ENCODE results near the gene CD6.

Gene CD6, protein sequence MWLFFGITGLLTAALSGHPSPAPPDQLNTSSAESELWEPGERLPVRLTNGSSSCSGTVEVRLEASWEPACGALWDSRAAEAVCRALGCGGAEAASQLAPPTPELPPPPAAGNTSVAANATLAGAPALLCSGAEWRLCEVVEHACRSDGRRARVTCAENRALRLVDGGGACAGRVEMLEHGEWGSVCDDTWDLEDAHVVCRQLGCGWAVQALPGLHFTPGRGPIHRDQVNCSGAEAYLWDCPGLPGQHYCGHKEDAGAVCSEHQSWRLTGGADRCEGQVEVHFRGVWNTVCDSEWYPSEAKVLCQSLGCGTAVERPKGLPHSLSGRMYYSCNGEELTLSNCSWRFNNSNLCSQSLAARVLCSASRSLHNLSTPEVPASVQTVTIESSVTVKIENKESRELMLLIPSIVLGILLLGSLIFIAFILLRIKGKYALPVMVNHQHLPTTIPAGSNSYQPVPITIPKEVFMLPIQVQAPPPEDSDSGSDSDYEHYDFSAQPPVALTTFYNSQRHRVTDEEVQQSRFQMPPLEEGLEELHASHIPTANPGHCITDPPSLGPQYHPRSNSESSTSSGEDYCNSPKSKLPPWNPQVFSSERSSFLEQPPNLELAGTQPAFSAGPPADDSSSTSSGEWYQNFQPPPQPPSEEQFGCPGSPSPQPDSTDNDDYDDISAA

GRCh38 chr11:60971520-60971919, at the start of gene CD6:
CD6 (plus strand) TSS chr11:60971680; CDS start chr11:60971866, 186 bp downstream.
- no peak for DNase-seq

GRCh38 chr11:60921777-60922335, 49.6 kb upstream of the CD6 start:
- no peak for DNase-seq

DNA sequence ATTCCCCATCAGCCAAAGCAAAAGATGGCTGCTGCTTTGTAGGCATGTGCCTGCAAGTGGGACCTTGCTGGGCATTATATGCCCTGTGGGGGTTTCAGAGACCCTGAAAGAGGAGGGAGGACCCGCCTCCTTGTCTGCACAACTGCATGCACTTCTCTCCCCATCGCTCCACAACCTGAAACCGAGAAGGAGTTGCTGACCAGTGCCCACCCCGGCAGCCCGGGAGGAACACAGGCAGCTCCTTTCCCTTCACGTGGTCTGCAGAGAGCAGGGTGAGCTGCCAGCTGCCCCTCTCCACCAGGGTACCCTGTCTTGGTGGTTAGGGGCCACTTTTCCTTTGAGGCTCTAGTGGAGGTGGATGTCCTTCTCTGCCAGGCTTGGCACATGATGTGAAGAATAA, 48.6 kb upstream of the CD6 start:
- DNase-seq = no peak

DNA sequence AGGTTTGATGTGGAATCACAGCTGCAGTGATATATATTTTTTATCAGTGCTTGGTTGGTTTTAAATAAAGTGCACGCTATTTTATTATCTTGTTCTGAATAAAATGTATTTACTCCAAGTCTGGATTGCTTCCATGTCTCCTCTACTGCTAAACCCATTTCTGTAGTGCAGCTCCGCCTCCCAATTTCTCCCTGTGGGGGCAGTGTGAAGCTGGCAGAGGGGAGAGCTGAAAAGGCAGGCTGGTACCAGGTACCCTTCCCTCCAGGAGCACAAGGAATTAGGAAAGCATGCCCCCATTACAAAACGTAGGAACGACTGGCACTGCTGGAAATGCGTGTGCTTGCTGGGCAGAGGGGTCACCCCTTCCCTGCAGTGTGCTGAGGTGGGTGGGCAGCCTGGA, 48.2 kb upstream of the CD6 start:
- no peak for DNase-seq

DNA sequence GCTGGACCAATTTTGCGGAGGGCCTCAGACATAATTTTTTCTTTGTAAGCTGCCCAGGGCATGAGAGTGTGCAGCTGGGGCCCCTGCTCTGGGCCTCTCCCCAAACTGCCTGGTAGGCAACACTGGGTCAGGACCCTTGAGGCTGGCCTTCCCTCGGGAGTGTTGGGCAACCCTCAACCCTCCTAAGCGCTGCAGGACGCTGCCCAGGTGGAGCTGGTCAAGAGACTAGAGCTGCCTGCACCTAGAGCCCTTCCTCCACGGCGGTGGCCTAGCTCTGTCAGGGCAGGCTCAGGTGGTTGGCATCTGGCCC, 47.7 kb upstream of the CD6 start:
- no peak for DNase-seq

DNA sequence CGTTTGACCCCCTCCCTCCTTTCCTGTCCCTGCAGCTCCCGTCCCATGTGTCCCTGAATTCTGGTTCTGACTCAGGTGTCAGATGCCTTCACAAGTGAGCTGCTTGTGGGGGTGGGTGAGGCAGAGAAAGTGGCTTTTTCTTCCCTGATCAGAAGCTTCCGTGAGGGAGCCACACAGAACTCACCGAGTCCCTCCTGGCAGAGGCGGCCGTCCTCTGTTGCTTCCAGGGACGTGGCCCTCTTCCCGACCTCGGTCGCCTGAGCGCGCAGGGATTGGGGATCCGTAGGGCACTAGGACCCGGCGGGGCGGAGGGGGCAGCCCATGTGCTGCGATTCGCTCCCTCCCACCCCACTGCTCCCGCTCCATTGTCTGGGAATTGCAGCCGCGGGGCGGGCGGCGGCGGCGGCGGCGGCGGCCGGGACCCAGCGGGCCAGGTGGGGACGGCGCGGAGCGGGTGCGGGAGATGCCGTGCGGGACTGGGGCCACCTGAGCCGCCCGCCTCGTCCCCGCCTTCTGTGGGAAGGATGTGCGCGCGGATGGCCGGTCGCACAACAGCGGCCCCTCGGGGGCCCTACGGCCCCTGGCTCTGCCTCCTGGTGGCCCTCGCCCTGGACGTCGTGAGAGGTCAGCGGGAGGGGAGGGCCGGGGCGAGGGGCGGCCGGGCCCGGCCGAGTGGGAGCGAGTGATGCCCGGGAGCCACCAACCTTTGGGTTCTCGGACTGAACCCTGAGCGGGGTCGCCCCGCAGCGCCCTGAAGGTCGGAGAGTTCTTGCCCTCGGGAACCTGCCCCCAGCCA, 47.2 kb upstream of the CD6 start, which contains the start of gene TMEM132A:
TSS of gene TMEM132A (plus strand) at position 351 of the 796 bp plus-strand sequence. CDS start at position 525, 174 bp downstream.
- DNase-seq = peak; percentile 82

GRCh38 chr11:60924906-60925853, 46.3 kb upstream of the CD6 start:
- peak; percentile 61 for DNase-seq

GRCh38 chr11:60925868-60926267, 45.6 kb upstream of the CD6 start:
- DNase-seq = no peak

- no peak for DNase-seq
Measured at GRCh38 chr11:60926500-60926899, 45.0 kb upstream of the CD6 start.

DNA sequence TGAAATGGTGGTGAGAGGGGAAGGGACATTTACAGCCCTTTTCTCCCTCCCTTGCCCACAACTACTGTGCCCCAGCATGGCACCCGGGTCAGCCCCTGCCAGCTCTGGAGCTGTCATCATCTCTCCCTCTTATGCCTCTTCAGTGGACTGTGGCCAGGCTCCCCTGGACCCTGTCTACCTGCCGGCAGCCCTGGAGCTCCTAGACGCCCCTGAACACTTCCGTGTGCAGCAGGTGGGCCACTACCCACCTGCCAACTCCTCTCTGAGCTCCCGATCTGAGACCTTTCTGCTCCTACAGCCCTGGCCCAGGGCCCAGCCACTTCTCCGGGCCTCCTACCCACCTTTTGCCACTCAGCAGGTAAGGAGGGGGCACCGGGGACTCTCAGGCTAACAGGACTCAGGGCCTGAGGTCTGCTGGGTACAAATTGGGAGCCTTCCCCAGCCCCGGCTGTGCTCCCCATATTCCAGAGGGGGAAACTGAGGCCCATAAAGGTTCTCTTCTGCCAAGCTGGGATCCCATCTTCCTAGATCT, 44.4 kb upstream of the CD6 start:
- no peak for DNase-seq

- DNase-seq = no peak
Measured at GRCh38 chr11:60927600-60927999, 43.9 kb upstream of the CD6 start.

DNA sequence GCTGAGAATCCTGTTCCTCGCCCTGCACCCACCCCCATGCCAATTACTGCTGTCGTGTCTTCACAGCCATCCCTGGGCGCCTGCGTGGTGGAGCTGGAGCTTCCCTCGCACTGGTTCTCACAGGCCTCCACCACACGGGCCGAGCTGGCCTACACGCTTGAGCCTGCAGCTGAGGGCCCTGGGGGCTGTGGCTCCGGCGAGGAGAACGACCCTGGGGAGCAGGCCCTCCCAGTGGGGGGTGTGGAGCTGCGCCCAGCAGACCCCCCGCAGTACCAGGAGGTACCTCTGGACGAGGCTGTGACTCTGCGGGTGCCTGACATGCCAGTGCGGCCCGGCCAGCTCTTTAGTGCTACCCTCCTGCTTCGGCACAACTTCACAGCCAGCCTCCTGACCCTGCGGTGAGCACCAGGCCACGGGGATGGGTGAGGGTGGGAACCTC, 42.9 kb upstream of the CD6 start:
- no peak for DNase-seq

- DNase-seq = no peak
Measured at GRCh38 chr11:60929764-60930163, 41.7 kb upstream of the CD6 start.

- DNase-seq = no peak
Measured at GRCh38 chr11:60930394-60930793, 41.1 kb upstream of the CD6 start.

- DNase-seq = no peak
Measured at GRCh38 chr11:60931917-60932316, 39.6 kb upstream of the CD6 start.

GRCh38 chr11:60932605-60933356, 38.7 kb upstream of the CD6 start:
- no peak for DNase-seq

DNA sequence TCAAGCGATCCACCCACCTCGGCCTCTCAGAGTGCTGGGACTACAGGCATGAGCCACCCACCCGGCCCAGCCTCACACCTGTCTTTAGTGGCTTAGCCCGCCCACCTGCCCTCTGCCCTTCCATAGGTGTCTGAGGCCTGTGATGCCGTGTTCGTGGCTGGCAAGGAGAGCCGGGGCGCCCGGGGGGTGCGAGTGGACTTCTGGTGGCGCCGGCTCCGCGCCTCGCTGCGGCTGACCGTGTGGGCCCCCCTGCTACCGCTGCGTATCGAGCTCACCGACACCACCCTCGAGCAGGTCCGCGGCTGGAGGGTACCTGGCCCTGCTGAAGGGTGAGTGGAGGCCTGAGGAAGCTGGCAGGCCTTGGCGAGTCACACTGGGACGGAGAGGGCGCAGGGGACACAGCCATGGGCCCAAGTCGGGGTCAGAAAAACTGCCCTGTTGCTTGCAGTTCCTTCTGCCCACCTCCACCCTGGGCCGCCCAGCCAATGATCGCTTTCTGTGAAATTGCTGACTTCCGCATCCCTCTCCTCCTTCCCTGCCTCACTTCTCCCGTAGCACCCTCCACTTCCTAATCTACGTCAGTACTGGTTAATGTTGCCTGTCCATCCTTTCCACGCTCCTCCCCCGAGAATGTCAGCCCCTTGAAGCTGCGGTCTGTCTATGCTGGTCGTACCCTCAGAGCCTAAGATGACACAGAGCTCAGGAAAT, 37.9 kb upstream of the CD6 start:
- no peak for DNase-seq

- DNase-seq = no peak
Measured at GRCh38 chr11:60934124-60934789, 37.2 kb upstream of the CD6 start.

DNA sequence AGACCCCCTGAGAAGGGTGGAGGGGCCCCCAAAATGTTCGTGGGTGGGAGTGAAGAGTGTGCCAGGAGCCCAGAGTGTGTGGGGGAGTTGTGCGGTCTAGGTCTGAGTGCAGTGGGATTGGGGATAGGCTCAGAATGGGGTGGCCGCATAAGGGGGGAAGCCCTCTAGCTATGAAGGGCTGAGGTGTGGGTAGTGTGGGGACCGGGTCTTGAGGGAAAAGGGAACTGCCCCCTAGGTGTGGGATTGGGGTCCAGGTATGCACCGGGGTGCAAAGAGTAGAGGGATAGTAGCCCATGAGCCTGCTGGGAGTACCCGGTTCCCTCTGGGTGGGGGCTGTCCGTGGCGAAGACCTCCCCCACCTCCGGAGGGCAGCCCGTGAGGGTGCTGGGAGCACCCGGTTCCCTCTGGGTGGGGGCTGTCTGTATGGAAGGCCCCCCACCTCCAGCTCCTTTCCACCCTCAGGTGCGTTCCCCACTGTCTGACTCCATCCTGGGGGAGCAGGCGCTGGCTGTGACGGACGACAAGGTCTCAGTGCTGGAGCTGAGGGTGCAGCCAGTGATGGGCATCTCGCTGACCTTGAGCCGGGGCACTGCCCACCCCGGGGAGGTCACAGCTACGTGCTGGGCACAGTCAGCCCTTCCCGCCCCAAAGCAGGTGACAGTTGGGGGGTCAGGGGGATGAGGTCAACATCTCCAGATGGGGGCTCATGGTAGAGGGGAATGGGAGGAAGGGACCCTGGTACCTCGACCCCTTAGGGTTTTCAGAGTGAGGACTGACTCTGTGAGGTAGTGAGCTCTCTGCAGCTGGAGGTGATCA, 36.5 kb upstream of the CD6 start:
- DNase-seq = no peak

All from NCI-H2171 (cell line).